ENCODE results near the gene CCSER1.

CCSER1 gene

DNA sequence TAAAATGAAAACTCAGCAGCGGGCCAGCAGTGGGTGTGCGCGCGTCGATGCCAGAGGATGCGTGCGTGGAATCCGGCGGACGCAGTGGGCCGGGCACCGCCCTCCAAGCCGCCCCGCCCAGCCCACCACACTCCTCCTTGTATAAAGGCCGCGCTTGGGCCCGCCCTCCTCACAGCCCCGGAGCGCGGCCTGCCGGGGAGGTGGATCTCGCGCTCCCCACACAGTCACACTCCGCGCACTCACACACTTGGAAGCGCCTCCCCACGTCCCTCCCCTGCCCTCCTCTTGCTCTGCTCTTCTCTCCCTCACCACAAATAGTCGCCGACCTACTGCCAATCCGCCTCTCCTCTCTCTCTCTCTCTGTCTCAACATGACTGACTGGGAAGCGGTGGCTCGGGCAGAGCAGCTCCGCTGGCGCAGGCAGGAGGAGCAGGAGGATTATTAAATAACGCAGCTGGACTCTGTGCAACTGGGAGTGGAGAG, at the start of gene CCSER1:
Gene CCSER1, plus strand, starts transcription at position 172 of the 483 bp plus-strand sequence.
- DNase-seq = peak; percentile 24 to 38

DNA sequence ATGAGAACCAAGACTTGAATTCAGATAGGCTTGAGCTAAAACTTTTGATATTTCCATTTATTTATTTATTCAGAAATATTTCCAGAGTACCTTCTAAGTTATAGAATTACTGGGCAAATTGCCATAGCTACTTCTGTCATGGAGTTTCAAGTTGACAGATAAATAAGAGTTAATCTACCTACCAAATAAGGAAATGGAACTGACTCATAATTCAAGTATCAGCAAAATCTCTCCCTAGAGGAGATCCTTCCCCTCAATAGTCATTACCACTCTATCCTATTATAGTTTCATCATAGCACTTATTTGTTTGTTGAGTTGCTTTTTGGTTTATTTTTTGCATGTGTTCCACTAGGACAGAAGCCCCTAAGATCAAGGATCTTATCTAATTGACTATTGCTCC, 48.8 kb upstream of the CCSER1 start:
- DNase-seq = no peak

DNA sequence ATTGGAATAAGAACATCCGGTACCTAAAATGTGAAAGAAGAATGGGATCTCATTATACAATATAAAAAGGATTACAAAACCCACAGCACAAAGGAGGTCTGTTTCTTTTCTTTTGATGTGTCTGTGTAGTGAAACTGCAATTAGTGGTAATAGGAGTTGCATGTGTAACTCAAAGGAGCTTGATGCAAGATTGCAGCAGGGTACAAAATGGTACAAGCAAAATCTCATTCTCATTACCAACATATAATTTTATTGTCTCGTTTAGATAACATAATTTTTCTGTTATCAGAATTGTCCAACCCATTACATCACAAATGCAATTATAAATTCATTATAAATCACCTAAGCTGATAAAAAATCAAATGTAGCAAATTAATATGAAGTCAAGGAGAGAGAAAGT, 47.1 kb upstream of the CCSER1 start:
- DNase-seq = no peak

DNA sequence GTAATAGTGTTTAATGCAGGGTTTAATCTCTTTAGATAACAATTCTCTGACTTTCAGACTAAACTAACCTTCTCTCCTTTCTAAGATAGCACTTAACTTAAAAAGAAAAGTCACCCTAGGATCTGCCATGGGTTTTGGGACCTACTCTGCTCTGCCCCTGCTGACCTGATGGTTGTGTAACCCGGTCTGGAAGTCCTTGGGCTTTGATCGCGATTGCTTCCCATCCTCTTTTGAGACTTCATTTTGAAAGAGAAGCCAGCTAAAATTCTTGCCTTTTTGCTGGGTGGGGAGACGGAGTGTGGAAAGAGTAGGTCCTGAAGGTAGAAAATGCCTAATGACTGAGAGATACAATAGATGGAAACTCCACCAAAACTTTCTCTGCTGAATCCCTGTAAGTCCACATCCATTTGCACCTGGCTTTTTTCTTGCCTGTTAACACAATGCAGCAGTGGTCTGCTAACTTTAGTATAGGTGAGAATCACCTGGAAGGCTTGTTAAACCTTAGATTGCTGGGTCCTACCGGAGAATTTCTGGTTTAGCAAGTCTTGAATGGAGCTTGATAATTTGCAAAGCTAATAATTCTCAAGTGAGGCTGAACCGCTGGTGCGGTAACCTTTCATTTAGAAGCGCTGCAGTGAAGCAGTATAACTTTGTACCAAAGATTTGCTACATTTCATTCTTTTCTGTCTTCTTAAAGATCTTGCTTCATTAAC, 45.6 kb upstream of the CCSER1 start:
- no peak for DNase-seq

DNA sequence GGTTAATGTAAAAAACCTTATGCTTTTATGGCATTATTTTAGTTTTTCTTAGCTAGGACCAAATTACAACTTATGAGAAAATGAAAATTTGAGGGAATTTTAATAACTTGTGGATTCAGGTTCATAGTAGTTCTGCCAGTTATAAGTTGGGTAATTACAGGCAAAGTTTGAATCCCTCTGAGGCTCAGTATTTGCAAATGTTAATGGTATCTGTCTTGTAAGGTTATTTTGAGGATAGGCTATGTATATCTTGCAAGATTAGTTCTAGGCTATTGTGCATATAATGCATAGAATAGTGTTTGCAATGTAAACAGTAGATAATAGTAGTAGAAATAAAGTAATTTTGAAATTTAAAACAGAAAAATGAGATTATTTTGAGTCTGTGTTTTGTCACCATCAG, 44.7 kb upstream of the CCSER1 start:
- DNase-seq = no peak

DNA sequence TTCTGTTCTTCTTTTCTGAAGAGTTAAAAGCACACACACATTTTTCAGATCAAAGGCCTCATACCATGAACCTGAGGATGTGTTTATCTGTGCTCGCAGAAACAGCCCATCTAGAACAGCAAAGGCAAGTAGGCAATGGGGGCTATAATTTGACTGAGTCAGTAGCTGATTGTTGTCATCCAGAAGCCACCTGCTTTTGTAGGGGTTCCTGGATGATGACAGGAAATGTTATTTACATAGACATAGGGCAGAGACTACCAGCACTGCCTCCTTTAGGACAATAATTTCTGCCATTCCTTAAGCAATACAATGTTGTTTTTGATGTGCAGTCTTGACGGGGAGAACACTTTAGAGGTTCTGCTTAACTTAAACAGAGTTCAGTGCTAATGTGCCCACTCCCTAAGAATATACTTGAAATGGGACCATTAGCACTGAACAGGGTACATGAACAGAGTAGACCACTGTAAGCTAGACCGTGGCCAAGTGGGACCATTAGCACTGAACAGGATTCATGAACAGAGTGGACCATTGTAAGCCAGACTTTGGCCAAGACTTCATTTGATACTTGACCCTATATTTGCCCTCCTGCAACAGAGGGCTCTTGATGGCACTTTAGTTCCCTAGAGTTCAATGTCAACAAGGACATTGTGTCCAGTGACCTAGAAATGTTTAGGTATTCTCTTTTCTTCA, 42.8 kb upstream of the CCSER1 start:
- DNase-seq = no peak

DNA sequence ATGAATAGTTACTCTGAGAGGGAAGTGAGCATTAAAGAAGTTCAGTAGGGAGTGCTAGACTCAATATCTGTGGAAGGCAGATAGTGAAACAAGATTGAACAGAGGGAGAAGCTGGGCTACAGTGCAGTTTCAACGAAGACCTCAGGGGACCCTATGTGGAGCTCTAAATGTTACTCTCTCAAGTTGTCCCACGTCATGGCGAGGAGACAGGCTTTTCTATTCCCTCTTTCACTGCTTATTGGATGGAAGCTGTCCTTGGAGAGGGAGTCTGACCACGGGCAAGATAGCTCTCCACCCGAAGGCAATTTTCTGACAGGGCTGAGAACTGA, 42.3 kb upstream of the CCSER1 start:
- no peak for DNase-seq

DNA sequence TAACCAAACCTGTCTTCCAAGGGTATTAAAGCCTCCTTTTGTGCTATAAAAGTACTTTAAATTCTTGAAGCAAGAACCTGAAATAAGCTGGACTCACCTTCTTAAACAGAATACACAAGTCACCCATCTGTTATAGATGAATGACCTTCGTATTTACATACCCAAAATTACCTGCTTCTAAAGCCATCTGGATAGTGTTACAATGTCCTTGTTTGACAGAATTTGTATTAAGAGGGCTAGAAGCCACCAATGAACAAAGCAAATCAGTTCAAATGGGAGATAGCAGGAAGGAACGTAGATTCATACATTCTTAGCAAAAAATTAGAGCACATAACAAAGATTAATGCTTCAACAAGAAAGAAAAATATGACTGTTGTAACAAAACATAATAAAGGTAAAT, 33.7 kb upstream of the CCSER1 start:
- no peak for DNase-seq

DNA sequence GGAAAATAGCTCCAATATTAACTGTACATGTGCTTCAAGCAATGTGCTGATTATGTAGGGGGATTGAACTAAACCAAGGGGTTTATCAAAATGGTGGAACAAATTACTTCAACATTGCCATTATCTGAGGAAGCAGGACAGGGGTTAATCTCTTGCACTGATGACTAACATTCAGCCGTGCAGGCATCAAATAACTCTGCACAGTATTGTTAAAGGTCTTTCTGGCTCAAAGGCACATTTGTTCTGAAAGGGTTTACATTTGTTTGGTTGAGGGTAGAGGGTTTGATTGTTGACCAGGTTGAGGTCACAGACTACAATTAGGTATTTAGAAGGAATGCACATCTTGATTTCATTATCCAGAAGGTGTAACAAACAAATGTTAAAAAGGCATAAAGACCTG, 32.2 kb upstream of the CCSER1 start:
- no peak for DNase-seq

DNA sequence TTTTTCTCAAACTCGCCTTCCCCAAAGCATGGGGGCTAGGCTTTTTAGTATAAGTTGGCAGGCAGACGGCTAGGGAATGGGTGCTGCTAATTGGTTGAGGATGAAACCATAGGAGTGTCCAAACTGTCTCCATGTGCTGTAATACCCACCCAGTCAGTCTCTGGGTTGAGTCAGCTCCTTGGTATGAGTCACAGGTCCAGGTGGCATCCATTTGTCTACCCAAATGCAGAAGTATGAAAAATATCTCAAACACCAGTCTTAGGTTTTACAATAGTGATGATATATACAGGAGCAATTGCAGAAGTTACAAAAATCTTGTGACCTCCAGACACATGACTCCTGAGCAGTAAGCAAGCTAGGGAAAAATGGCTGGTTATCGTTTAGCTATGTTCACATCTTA, 27.4 kb upstream of the CCSER1 start:
- DNase-seq = no peak

DNA sequence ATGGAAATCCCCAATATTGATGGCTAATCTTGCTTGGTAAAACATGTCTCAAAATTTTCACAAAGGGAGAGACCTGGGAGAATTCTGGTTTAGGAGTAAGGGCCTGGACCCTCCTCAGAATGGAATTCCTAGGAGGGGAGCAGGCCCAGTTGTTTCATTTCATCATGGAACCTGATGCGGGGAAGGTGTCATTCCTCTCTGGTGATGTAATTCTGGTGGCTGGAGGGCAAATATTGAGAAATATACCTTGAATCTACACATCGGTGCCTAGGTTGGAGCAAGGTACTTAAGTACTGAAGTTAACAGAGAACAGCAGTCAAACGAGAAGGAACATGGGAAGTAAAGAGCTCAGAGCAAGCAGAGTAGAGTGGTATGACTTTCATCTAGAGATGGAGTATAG, 23.2 kb upstream of the CCSER1 start:
- DNase-seq = no peak

DNA sequence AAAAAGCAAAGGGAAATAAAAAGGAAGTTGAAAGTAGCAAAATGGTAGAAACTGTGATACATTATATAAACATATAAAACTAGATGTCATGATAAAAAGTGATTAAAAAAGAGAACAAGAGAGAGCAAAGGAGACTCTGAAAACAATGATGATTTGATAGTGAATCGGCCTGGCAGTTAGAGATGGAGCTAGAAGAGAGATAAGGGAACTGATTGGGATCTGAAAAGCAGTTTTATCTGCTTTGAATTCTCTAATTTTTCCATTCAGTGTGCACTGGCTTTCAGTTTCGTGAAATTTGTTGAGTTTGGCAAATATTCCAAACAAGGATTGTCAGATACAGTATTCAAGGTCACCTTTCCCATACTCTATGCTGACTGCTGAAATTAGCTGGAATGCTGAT, 21.9 kb upstream of the CCSER1 start:
- DNase-seq = no peak

DNA sequence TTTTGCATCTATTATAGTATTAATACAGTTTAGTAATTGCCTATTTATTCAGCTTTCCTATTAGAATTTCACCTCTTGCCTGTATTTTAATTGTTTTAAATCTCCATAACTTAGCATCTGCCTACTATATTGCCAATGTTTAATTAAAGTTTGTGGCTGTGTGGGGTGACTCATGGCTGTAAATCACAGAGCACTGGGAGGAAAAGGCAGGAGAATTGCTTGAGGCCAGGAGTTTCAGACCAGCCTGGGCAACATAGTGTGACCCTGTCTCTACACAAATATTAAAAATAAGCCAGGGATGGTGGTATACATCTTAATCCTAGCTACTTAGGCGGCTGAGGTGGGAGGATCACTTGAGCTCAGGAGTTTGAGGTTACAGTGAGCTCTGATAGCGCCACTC, 14.5 kb upstream of the CCSER1 start:
- DNase-seq = no peak

DNA sequence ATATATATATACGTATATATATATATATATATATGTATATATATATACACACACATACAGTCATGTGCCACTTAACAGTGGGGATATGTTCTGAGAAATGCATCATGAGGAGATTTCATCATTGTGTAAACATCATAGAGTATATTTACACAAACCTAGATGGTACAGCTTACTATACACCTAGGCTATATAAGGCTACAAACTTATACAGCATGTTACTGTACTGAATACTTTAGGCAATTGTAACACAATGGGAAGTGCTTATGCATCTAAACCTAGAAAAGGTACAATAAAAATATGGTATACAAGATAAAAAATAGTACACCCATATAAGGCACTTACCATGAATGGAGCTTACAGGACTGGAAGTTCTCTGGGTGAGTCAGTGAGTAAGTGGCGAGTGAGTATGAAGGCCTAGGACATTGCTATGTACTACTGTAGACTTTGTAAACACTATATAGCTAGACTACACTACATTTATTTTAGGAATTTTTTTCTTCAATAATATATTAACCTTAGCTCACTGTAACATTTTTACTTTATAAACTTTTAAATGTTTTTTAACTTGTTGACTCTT, 13.2 kb upstream of the CCSER1 start:
- DNase-seq = no peak

DNA sequence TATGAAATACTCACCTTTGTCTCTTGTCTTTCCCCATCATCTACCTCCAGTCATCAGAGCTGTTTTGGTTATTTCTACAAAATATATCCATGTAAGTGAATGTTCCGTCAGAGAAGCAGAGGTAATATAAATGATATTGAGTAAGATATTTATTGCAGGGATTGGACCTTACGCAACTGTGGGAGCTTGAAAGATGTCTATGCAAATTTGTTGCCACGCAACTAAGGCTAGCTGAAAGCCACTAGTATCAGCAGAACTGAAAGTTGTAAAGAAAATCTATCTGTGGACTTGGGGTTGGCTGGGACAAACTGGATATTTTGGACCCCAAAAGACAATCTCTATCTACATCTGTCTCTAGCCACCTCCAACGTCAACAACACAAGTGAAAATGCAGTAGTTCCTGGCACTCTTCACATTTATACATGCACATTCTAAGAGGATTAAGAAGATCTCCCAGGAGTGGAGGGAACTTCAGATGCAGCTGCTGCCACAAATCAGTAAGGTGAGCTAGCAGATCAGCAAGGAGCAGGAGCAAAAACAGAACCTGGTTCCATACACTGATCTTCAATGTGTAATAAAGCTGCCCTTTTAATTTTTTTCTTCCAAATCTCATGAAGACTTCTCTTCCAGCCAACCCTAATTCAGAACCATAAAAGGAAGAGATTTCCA, 8.5 kb upstream of the CCSER1 start:
- no peak for DNase-seq

DNA sequence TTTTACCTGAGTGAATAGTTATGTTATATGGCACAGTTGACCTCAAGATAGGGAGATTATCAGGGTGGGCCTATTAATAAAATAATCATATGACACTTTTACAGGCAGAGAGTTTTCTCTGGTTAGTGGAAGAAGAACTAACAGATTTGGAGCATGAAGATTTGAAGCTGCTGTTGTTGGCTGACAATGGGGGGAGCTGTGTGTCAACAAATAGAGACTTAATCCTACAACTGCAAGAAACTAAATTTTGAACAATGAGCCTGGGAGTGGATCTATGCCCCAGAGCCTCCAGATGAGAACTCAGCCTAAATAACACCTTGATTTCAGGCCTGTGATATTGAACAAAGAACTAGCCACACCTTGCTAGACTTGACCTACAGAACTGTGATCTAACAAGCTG, 7.2 kb upstream of the CCSER1 start:
- DNase-seq = no peak

DNA sequence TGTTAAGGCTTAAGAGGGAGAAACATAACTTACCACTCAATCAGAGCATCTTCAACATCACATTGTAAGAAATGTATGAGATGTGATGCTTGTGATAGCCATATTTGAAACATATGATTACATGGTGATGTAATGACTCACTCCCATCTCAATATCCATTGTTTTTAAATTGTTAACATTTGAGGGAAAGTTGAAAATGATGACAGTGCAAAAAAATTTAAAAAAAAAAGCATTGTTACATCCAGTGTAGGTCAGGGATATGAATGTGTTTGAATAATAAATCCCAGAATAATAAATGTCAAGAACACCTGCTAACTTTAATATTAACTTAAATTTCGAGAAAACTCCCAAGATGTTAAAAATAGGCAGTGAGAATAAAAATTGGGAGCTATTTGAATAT, 6.4 kb upstream of the CCSER1 start:
- no peak for DNase-seq

DNA sequence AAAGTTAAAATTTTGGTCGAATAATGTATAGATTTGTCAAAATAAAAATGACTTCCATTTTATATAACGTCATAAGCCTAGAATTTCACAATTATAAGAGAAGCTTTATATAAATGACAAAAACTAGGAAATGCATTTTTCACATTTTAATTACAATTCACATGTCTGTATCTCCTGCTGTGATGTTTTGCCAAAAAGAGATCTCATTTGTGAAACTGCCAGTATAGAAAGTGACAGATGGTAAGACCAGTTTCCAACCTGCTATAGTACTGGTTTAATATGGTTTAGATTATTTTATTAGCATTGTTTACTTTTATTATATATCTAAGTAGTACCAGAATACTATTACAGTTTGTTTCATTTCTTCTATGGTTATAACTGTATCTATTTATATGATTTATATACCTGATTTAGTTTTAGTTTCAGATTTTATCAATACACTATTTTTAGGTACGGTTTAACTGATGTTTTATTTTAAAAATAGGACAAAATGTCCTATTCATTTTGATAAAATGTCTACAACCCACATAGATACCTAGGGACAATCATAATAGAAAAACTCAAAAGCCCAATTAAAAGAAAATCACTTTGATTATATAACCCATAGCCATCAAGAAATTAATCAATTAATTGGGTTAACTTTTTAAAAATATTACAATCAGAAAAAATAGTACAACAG, 5.4 kb upstream of the CCSER1 start:
- no peak for DNase-seq

DNA sequence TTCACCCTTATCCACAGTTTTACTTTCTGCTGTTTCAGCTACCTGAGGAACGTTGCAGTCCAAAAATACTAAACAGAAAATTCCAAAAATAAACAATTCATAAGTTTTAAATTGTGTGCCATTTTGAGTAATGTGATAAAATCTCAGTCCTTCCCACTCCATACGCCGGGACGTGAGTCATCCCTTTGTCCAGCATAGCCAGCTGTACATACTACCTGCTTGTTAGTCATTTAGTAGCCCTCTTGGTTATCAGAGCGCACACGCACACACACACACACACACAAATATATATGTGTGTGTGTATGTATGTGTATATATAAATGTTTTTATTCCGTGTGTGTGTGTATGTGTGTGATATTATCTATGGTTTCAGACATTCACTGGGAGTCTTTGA, 4.8 kb upstream of the CCSER1 start:
- no peak for DNase-seq

DNA sequence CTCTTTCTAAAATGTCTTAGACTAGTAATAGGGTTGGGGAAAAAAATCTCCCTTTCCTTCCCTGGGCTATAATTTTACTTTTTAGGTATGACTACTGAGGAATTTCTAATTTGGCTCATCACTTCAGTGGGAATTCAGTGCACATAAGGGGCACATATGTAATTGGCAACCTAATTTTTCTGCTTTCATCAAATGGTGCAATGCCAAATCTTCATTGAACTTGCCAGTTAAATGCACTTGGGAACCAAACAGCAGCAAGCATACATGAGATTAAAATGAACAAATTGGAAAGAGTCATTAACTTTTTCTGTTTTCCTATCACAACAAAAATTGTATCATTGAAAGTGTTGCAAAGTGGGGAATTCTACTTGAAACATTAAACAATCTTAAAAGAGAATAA, 2.9 kb upstream of the CCSER1 start:
- DNase-seq = no peak

DNA sequence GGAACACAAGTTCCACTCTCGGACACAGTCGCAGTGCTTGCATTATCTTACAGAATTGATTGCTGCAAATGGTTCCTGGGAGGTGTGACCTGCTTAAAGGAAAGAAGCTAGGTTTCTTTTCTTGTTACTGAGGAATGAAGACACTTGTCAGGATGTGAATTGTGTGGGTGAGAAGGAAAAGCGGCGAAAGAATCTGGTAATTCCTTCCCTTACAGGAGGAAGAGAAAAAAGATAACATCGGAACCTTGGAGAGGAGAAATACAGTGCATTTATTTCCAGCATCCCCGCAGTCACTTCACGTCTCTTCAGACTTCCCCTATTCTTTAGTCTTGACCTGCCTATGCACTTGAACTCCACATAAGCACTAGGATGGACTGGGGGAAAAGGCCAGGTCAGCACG, 389 bp upstream of the CCSER1 start:
- no peak for DNase-seq

DNA sequence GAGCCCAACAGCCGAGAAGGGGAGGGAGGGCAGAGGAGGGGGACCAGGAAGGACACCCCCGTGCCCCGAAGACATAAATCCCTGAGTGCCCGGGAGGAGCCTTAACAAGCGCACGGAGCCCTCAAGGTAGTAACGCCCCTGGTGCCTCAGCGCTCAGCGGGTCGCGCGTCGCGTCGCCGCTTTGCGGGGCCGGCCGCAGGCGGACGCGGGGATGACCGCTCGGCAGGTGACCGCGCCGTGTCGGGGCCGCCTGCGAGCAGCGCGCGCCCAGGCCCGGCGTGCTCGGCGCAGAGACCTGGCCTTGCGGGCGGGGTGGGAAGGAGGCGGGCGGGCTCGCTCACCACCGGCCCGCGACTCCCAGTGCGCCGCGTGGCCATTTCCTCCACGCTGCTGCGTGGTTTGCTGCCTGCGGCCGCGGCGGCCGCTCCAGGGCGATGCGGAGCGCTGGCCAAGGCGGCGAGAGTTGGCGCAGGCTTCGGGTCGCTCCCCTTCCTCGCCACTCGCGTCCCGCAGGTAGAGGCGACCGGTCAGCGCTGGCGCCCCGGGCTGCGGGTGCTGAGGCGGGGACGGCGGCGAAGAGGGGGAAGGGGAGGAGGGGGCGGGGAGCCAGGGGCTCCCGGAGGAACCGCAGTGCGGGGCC, 632 bp downstream of the CCSER1 start:
- DNase-seq = peak in 1 of 2 experiments; percentile 1

DNA sequence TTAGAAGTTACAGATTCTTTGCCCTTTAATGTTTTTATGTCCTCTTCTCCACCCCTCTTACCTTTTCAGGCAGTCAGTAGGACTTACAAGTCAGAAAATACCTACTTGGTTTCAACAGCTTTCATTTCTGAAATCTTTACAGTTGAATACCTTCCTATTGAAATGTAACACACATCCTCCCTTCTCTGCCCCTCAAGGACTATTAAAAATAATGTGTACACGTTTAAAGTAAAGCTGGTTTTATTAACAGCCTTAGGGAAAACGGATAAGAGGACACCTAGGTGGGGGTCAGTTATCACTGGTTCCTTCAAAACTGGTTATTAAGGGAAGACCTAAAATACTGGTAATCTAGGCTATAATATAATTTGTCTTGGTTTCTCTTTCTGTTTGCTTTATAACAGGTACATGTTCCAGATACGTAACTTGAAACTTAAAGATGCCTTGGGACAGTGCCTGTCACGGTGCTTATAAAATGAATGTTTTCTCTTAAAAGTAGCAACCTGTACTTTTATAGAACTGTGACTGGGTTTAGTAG, 1.8 kb downstream of the CCSER1 start:
- no peak for DNase-seq

Measured in stimulated activated CD4-positive, alpha-beta T cell treated with anti-CD3 and anti-CD28 coated beads, Interleukin-4, amount 100 ng/mL, for 4 hours (primary cell).